H9 (cell line): Measurements from ENCODE around the gene COL8A2. TPM values are rescaled to one million over a fixed set of nuclear protein-coding genes. Genes with fewer than 3 reads are reported as not detected.
A peak's percentile ranks its signal among the peaks of the same experiment; 100 is the strongest.

ENCODE experiments used
- DNase-seq: peaks from one replicate; pipeline ENCODE4 v3.0.0-alpha.2; 2017
- H2AFZ ChIP-seq: one replicate; pipeline ENCODE4 v1.6.1; 2013; ENCODE audit warnings: mild to moderate bottlenecking, low read length, control low read depth, moderate library complexity
- H2AK5ac ChIP-seq: 2 replicates; pipeline ENCODE4 v1.6.1; 2013; ENCODE audit warnings: low read length, control low read depth, mixed read lengths; ENCODE audit not compliant: insufficient read length
- H2BK120ac ChIP-seq: one replicate; pipeline ENCODE4 v1.6.1; 2013; ENCODE audit warnings: low read depth, mild to moderate bottlenecking, low read length, control low read depth, inconsistent platforms; ENCODE audit not compliant: poor library complexity, severe bottlenecking
- H2BK12ac ChIP-seq: 2 replicates; pipeline ENCODE4 v1.6.1; 2013; ENCODE audit warnings: low read length, control low read depth, mixed read lengths, low read depth; ENCODE audit not compliant: insufficient read length
- H2BK15ac ChIP-seq: 2 replicates; pipeline ENCODE4 v1.6.1; 2013; ENCODE audit warnings: low read depth, low read length, control low read depth
- H2BK20ac ChIP-seq: one replicate; pipeline ENCODE4 v1.6.1; 2013; ENCODE audit warnings: low read depth, mild to moderate bottlenecking, low read length, control low read depth, inconsistent platforms; ENCODE audit not compliant: poor library complexity, severe bottlenecking
- H2BK5ac ChIP-seq: 2 replicates; pipeline ENCODE4 v1.6.1; 2013; ENCODE audit warnings: low read length, control low read depth, mixed read lengths; ENCODE audit not compliant: insufficient read length
- H3K14ac ChIP-seq: 2 replicates; pipeline ENCODE4 v1.6.1; 2013; ENCODE audit warnings: low read length, control low read depth; ENCODE audit not compliant: insufficient read depth
- H3K18ac ChIP-seq: 2 replicates; pipeline ENCODE4 v1.6.1; 2013; ENCODE audit warnings: low read depth, mild to moderate bottlenecking, mixed read lengths, low read length, control low read depth; ENCODE audit not compliant: insufficient read length
- H3K23ac ChIP-seq: 2 replicates; pipeline ENCODE4 v1.6.1; 2013; ENCODE audit warnings: low read length, control low read depth, mixed read lengths, low read depth; ENCODE audit not compliant: insufficient read length
- H3K23me2 ChIP-seq: 2 replicates; pipeline ENCODE4 v1.6.1; 2013; ENCODE audit warnings: low read depth, mild to moderate bottlenecking, mixed read lengths, low read length, control low read depth; ENCODE audit not compliant: insufficient read length, poor library complexity, severe bottlenecking
- H3K27ac ChIP-seq: 2 replicates; pipeline ENCODE4 v1.5.1; 2013; ENCODE audit warnings: low read length, control low read depth, mixed read lengths, low read depth; ENCODE audit not compliant: insufficient read length
- H3K27me3 ChIP-seq: 2 replicates; pipeline ENCODE4 v1.6.1; 2013; ENCODE audit warnings: low read length, control low read depth, inconsistent platforms; ENCODE audit not compliant: insufficient read depth
- H3K4ac ChIP-seq: 2 replicates; pipeline ENCODE4 v1.6.1; 2013; ENCODE audit warnings: low read depth, mild to moderate bottlenecking, control low read depth, inconsistent platforms, low read length, moderate library complexity
- H3K4me1 ChIP-seq: 2 replicates; pipeline ENCODE4 v1.6.1; 2013; ENCODE audit warnings: low read length, control low read depth, inconsistent platforms; ENCODE audit not compliant: insufficient read depth
- H3K4me2 ChIP-seq: 2 replicates; pipeline ENCODE4 v1.6.1; 2013; ENCODE audit warnings: low read length, control low read depth, mixed read lengths; ENCODE audit not compliant: insufficient read length, insufficient read depth
- H3K56ac ChIP-seq: 2 replicates; pipeline ENCODE4 v1.6.1; 2013; ENCODE audit warnings: low read depth, mild to moderate bottlenecking, mixed read lengths, low read length, control low read depth; ENCODE audit not compliant: insufficient read length
- H3K79me1 ChIP-seq: 2 replicates; pipeline ENCODE4 v1.6.1; 2013; ENCODE audit warnings: low read depth, mild to moderate bottlenecking, moderate library complexity, low read length, control low read depth, inconsistent platforms; ENCODE audit not compliant: insufficient read depth, poor library complexity, severe bottlenecking
- H3K79me2 ChIP-seq: 2 replicates; pipeline ENCODE4 v1.6.1; 2013; ENCODE audit warnings: low read length, control low read depth, inconsistent platforms; ENCODE audit not compliant: insufficient read depth
- H3K9ac ChIP-seq: 2 replicates; pipeline ENCODE4 v1.6.1; 2013; ENCODE audit warnings: low read length, control low read depth, mixed read lengths; ENCODE audit not compliant: insufficient read length; ENCODE audit errors: extremely low read depth
- H3K9me3 ChIP-seq: one replicate; pipeline ENCODE4 v1.6.1; 2013; ENCODE audit warnings: low read depth, low read length, inconsistent platforms; ENCODE audit not compliant: control insufficient read depth
- H3T11ph ChIP-seq: one replicate; pipeline ENCODE4 v1.6.1; 2013; ENCODE audit warnings: mild to moderate bottlenecking, low read length, control low read depth, inconsistent platforms
- H4K20me1 ChIP-seq: one replicate; pipeline ENCODE4 v1.6.1; 2013; ENCODE audit not compliant: control insufficient read depth, insufficient read length, insufficient read depth
- H4K5ac ChIP-seq: 2 replicates; pipeline ENCODE4 v1.6.1; 2013; ENCODE audit warnings: low read depth, mild to moderate bottlenecking, mixed read lengths, low read length, control low read depth; ENCODE audit not compliant: insufficient read length
- H4K8ac ChIP-seq: replicated peaks from 2 replicates; pipeline ENCODE4 v1.6.1; 2013; ENCODE audit warnings: low read length, control low read depth, mixed read lengths, low read depth; ENCODE audit not compliant: insufficient read length
- H4K91ac ChIP-seq: 2 replicates; pipeline ENCODE4 v1.6.1; 2013; ENCODE audit warnings: low read depth, mild to moderate bottlenecking, moderate library complexity, mixed read lengths, low read length, control low read depth; ENCODE audit not compliant: insufficient read length
- H3K27ac Mint-ChIP-seq, 3 experiments: 2 replicates in 2 of 3; 3 replicates in 1 of 3; pipeline ENCODE4 v1.8.0; 2020 to 2021; ENCODE audit warnings: mixed read lengths in 3 of 3, mild to moderate bottlenecking in 1 of 3, moderate library complexity in 1 of 3
- H3K27me3 Mint-ChIP-seq: 2 replicates; pipeline ENCODE4 v1.8.0; 2021; ENCODE audit warnings: low read depth, mild to moderate bottlenecking, moderate library complexity, mixed read lengths
- H3K36me3 Mint-ChIP-seq, 3 experiments: 2 replicates in 2 of 3; 3 replicates in 1 of 3; pipeline ENCODE4 v1.8.0; 2020 to 2021; ENCODE audit warnings: low read depth in 3 of 3, mixed read lengths in 3 of 3; ENCODE audit not compliant: insufficient read depth in 1 of 3
- H3K4me1 Mint-ChIP-seq, 2 experiments: 2 replicates each; pipeline ENCODE4 v1.8.0; 2020; ENCODE audit warnings: mixed read lengths in 2 of 2
- H3K4me3 Mint-ChIP-seq, 2 experiments: 2 replicates in 1 of 2; 3 replicates in 1 of 2; pipeline ENCODE4 v1.8.0; 2020 to 2021; ENCODE audit warnings: mild to moderate bottlenecking in 2 of 2, mixed read lengths in 2 of 2, moderate library complexity in 1 of 2
- H3K9me3 Mint-ChIP-seq, 2 experiments: 2 replicates in 1 of 2; 3 replicates in 1 of 2; pipeline ENCODE4 v1.8.0; 2020; ENCODE audit warnings: mild to moderate bottlenecking in 2 of 2, mixed read lengths in 2 of 2, moderate library complexity in 1 of 2
- WGBS: extraction: QIAGEN DNeasy Blood & Tissue Kit; methylation state at CpG from one replicate; pipeline ENCODE4 v1.1.7; 2013; ENCODE audit warnings: missing lambda C conversion rate, low lambda C conversion rate, mixed read lengths; ENCODE audit not compliant: insufficient read length; ENCODE audit errors: extremely low coverage; 5-methylcytosine and 5-hydroxymethylcytosine counted together
- total RNA-seq: library from RNA; stranded (reverse); gene quantifications from 2 replicates; pipeline ENCODE4 v1.2.1, GENCODE V29; 2021
- TF ChIP-seq, protein P1 (sequence below): fragments of 200-600 bp; sonication (generic); conservative IDR thresholded peaks from 3 replicates; pipeline ENCODE4 v1.8.0; 2021; ENCODE audit warnings: antibody characterized with exemption, mild to moderate bottlenecking

COL8A2 gene
- total RNA-seq, 1 experiment from 2014 or later, result 1.5 TPM

DNA sequence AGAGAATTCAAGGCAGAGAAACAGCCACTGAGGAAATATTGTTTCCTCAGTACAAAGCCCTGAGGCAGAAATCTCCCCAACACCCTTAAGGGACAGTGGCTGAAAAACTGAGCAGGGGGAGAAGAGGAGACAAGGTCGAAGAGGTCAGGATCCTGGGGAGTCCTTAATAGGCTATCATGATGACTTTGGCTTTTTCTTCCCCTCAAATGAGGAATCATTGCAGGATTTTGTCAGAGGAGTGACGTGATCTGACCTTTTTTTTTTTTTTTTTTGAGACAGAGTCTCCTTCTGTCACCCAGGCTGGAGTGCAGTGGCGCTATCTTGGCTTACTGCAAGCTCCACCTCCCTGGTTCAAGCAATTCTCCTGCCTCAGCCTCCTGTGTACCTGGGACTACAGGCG, 41.1 kb upstream of the COL8A2 start:
- Mint-ChIP-seq H3K9me3 (no peaks in the 10 kb centered on the region), H3K27me3 (no peaks in the 10 kb centered on the region), H3K4me1 (peaks cover 12 to 14% of the 10 kb centered on the region in 2 experiments), H3K4me3 (no peak overlapping the region), H3K27ac (peak overlapping the region in 1 of 3 experiments; percentile 37; a peak in 2 of 7 replicates), H3K36me3 (peaks cover under 1 to 6% (median under 1%) of the 10 kb centered on the region in 3 experiments; a peak in 5 of 7 replicates)
- Histone ChIP-seq H3K23me2 (no peaks in the 10 kb centered on the region), H3K4ac (no peak overlapping the region), H3K4me2 (no peak overlapping the region), H2BK20ac (no peak overlapping the region), H3K79me1 (peaks cover 3% of the 10 kb centered on the region), H2BK12ac (no peak overlapping the region), H4K91ac (no peak overlapping the region), H3K4me1 (no peaks in the 10 kb centered on the region), H2BK15ac (no peak overlapping the region), H2AFZ (no peak overlapping the region), H4K20me1 (no peaks in the 10 kb centered on the region), H3K27me3 (no peaks in the 10 kb centered on the region), H4K8ac (no peak overlapping the region), H2BK5ac (no peak overlapping the region), H3K9ac (no peak overlapping the region), H3K79me2 (peaks cover 2% of the 10 kb centered on the region; the same call in 1 of the 2 replicates), H3K14ac (no peak overlapping the region), H3K23ac (no peak overlapping the region), H3K9me3 (no peaks in the 10 kb centered on the region), H3K56ac (no peak overlapping the region), H4K5ac (no peak overlapping the region), H3K18ac (no peak overlapping the region), H3K27ac (no peak overlapping the region), H2BK120ac (no peak overlapping the region), H3T11ph (no peak overlapping the region), H2AK5ac (no peak overlapping the region)
- no peak for DNase-seq
- TF ChIP-seq, protein P1, sequence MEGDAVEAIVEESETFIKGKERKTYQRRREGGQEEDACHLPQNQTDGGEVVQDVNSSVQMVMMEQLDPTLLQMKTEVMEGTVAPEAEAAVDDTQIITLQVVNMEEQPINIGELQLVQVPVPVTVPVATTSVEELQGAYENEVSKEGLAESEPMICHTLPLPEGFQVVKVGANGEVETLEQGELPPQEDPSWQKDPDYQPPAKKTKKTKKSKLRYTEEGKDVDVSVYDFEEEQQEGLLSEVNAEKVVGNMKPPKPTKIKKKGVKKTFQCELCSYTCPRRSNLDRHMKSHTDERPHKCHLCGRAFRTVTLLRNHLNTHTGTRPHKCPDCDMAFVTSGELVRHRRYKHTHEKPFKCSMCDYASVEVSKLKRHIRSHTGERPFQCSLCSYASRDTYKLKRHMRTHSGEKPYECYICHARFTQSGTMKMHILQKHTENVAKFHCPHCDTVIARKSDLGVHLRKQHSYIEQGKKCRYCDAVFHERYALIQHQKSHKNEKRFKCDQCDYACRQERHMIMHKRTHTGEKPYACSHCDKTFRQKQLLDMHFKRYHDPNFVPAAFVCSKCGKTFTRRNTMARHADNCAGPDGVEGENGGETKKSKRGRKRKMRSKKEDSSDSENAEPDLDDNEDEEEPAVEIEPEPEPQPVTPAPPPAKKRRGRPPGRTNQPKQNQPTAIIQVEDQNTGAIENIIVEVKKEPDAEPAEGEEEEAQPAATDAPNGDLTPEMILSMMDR, result no peak
- WGBS, result no CpG with 5 or more reads among the region's 4 CpGs
